Stomach (tissue), 9 donors: ENCODE results near the gene PTPRK. TPM values are rescaled to one million over a fixed set of nuclear protein-coding genes. Genes with fewer than 3 reads are reported as not detected.

Experiments used
- DNase-seq, 2 donors: peaks; one replicate each; pipeline versions ENCODE4 v3.0.0 to v3.0.0-alpha.2; 2013 to 2019
- H3K27ac ChIP-seq, 5 donors: fragments of 200-600 bp in 4 of 5; sonication (generic) in 4 of 5; one replicate each; pipeline ENCODE4 v1.5.1; 2013 to 2019; ENCODE audit warnings: mild to moderate bottlenecking in 1 of 5, moderate library complexity in 1 of 5
- H3K27me3 ChIP-seq, 3 donors: fragments of 200-600 bp; sonication (generic); one replicate each; pipeline ENCODE4 v1.5.1; 2017 to 2019; ENCODE audit warnings: mixed run types in 1 of 3
- H3K36me3 ChIP-seq, 4 donors: fragments of 200-600 bp; sonication (generic); 1 replicate in 3 of 4; 2 replicates in 1 of 4; pipeline ENCODE4 v1.5.1; 2016 to 2019
- H3K4me1 ChIP-seq, 4 donors: fragments of 200-600 bp; sonication (generic); one replicate each; pipeline ENCODE4 v1.5.1; 2016 to 2019
- H3K4me3 ChIP-seq, 4 donors: fragments of 200-600 bp; sonication (generic) in 3 of 4; one replicate each; pipeline ENCODE4 v1.5.1; 2016 to 2019; ENCODE audit warnings: mild to moderate bottlenecking in 1 of 4
- H3K9me3 ChIP-seq, 4 donors: fragments of 200-600 bp; sonication (generic); one replicate each; pipeline ENCODE4 v1.5.1; 2016 to 2019
- EP300 ChIP-seq: sonication (generic); formaldehyde crosslinking; IDR thresholded peaks from one replicate; pipeline ENCODE4 v1.6.1; 2017; ENCODE audit warnings: antibody characterized with exemption
- POLR2A ChIP-seq, 4 donors: fragments of 450-650 bp; IDR thresholded peaks; one replicate each; pipeline ENCODE4 v1.6.1; 2016; ENCODE audit warnings: antibody characterized with exemption in 4 of 4, control low read depth in 2 of 4, mild to moderate bottlenecking in 1 of 4, moderate library complexity in 1 of 4
- POLR2AphosphoS5 ChIP-seq, 3 donors: sonication (generic); formaldehyde crosslinking; IDR thresholded peaks; one replicate each; pipeline ENCODE4 v1.6.1; 2016; ENCODE audit warnings: antibody characterized with exemption in 3 of 3
- WGBS, 5 donors: extraction: QIAGEN DNeasy Blood & Tissue Kit in 3 of 5; methylation state at CpG; one replicate each; pipeline versions ENCODE4 v1.1.5 to v1.1.7; 2013 to 2018; 5-methylcytosine and 5-hydroxymethylcytosine counted together
- intact Hi-C: fragments of 100-400 bp; cut with DNase I; formaldehyde crosslinking; loops from one replicate; pipeline ENCODE4 v1.15.1; 2023; ENCODE audit warnings: low total_unique reads
- polyA plus RNA-seq, 3 donors: library from polyadenylated mRNA; stranded (reverse); fragments of 200-250 nt; gene quantifications; one replicate each; pipeline ENCODE4 v1.2.3, GENCODE V29; 2013
- total RNA-seq, 5 donors: library from RNA; depleted of rRNA; stranded (reverse); fragments of >200 nt; gene quantifications; one replicate each; pipeline versions ENCODE4 v1.1.0 to v1.2.3, GENCODE V29; 2014 to 2016
- TF ChIP-seq, protein P1 (sequence below), 7 experiments: fragments of 450-650 bp in 4 of 7; fragments of 200-600 bp in 3 of 7; sonication (generic) in 3 of 7; IDR thresholded peaks; one replicate each; pipeline ENCODE4 v1.5.1; 2016 to 2019; ENCODE audit warnings: antibody characterized with exemption in 7 of 7, control low read depth in 2 of 7, mild to moderate bottlenecking in 1 of 7
- donor health status: healthy with polysubstance abuse.
- donor health status: Bipolar disorder and iron deficiency.
- donor health status: healthy.

Gene PTPRK
- total and polyA plus RNA-seq, 8 donors, result 7.0 to 644 (median 114) TPM

DNA sequence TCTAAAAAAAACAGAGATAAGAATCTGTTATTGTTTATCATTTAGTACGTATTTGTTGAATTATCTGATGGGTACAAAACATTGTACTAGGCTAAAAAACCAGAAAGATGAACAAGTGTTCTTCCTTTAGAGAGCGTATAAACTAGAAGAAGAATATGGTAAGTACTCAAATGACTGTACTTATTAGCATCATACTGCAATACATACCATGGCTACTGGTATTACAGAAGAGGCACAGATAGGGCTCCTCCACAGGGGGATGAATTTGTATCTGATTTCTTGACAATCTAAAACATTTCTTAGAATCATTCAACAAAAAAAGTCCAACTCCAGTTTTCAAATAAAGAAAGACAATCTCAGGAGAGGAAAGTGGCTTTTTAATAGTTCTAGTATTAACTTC lies 501.6 kb downstream of the PTPRK start:
- H3K27ac ChIP-seq, result no peak overlapping the region
- H3K4me1 ChIP-seq, result no peaks in the 10 kb centered on the region
- H3K27me3 ChIP-seq, result no peaks in the 10 kb centered on the region
- TF ChIP-seq EP300 (no peak), POLR2A (IDR thresholded peaks at IDR 0.05) (no peak), POLR2AphosphoS5 (IDR thresholded peaks at IDR 0.05) (no peak)
- TF ChIP-seq, protein P1, sequence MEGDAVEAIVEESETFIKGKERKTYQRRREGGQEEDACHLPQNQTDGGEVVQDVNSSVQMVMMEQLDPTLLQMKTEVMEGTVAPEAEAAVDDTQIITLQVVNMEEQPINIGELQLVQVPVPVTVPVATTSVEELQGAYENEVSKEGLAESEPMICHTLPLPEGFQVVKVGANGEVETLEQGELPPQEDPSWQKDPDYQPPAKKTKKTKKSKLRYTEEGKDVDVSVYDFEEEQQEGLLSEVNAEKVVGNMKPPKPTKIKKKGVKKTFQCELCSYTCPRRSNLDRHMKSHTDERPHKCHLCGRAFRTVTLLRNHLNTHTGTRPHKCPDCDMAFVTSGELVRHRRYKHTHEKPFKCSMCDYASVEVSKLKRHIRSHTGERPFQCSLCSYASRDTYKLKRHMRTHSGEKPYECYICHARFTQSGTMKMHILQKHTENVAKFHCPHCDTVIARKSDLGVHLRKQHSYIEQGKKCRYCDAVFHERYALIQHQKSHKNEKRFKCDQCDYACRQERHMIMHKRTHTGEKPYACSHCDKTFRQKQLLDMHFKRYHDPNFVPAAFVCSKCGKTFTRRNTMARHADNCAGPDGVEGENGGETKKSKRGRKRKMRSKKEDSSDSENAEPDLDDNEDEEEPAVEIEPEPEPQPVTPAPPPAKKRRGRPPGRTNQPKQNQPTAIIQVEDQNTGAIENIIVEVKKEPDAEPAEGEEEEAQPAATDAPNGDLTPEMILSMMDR (IDR thresholded peaks at IDR 0.05), result no peak
- DNase-seq, result no peak
- no peaks in the 10 kb centered on the region for H3K9me3 ChIP-seq
- 87 to 93% (median 89%) methylated on average over 2 of the region's 2 CpGs for WGBS, 5 donors
- H3K4me3 ChIP-seq, result no peak overlapping the region
- no peaks in the 10 kb centered on the region for H3K36me3 ChIP-seq
- intact Hi-C loops, result no loop called here

DNA sequence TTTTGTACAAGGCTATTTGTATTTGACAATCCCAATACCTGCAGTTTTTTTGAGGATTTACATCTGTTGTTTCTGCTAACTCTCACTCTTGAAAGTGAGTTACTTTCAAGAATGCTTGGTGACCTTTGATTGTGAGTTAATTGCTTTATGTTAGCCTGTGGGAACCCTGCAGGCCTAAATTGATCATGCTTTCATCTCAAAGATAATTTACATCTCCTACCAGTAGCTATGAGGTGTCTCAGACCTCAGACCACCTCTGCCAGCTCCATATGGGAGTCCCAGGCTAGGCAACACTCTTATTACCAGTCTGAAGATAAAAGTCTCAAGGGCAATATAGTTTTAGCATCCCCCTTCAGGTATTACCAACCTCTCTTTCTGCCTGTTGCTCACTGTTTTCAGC lies 503.1 kb downstream of the PTPRK start:
- no peaks in the 10 kb centered on the region for H3K27me3 ChIP-seq
- H3K4me1 ChIP-seq, result no peaks in the 10 kb centered on the region
- no peak for DNase-seq
- TF ChIP-seq EP300 (no peak), POLR2A (IDR thresholded peaks at IDR 0.05) (no peak), POLR2AphosphoS5 (IDR thresholded peaks at IDR 0.05) (no peak)
- no peak overlapping the region for H3K27ac ChIP-seq
- intact Hi-C loops, result no loop called here
- H3K9me3 ChIP-seq, result no peaks in the 10 kb centered on the region
- H3K4me3 ChIP-seq, result no peak overlapping the region
- H3K36me3 ChIP-seq, result no peaks in the 10 kb centered on the region

DNA sequence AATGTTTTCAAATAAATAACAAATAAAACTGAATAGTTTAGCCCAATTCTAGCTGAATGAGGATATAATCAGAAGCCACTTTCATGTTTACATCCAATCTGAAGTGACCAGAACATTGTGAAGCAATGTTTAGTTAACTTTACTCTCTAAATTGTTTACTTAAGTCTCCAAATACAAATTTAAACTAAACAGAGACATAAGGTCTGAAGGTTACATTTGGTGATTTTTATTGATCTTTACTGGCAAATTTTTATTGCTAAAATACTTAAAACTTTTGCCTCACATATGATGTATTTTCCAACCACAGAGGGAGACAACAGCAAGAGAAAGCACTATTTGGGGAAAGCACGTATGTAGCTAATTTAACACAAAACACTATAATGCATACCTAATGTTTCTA lies 512.7 kb downstream of the PTPRK start:
- Histone ChIP-seq H3K4me1 (peaks cover 0 to 9% (median 6%) of the 10 kb centered on the region in 4 donors), H3K27ac (no peak overlapping the region), H3K27me3 (no peaks in the 10 kb centered on the region), H3K4me3 (no peak overlapping the region), H3K36me3 (peaks cover 0 to 14% (median 12%) of the 10 kb centered on the region in 4 donors), H3K9me3 (no peaks in the 10 kb centered on the region)
- no peak for TF ChIP-seq EP300
- TF ChIP-seq POLR2AphosphoS5 (IDR thresholded peaks at IDR 0.05), result no peak
- TF ChIP-seq, protein P1 (IDR thresholded peaks at IDR 0.05), result no peak
- TF ChIP-seq POLR2A (IDR thresholded peaks at IDR 0.05), result no peak
- DNase-seq, result no peak
- intact Hi-C loops, result no loop called here
- WGBS, 5 donors, result 76 to 89% (median 86%) methylated on average over 1 of the region's 1 CpG

DNA sequence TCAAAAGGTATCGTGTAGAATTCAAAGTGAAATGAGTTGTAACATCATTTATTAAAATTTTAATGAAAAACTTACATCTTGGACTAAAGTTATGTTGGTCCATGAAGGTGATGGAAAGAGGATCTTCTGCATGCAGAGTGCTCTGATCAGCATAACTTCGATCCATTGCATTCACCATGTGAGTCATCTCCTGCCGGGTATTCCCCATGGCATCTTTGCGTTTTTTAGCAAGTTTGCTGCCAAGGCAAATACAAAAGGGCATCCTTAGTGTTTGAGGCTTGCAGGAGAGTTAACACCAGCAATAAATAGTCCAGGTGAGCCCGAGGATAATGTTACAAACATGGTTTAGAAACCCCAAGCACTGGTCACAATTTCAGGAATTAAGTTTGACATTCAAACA lies 515.4 kb downstream of the PTPRK start:
- WGBS, 5 donors, result 79 to 87% (median 81%) methylated on average over 5 of the region's 5 CpGs
- no peak for DNase-seq

DNA sequence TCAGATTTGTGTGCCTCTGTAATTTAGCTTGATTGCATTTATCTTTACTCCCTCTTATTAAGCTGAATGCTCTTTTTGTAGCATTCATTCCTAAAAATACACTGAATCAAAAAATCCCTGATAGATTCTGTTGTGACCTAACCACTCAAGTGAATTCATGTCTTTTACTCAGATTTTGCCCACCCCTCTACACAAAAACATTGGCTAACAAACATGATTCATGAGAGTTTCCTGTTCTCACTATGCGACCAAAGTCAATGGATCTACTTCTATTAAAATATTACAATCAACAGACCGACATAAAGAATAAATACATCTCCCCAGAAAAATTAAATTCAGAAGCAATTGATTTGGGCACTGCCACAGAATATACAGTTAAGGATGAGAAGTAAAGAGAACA lies 520.0 kb downstream of the PTPRK start:
- H3K27me3 ChIP-seq, result no peaks in the 10 kb centered on the region
- no peaks in the 10 kb centered on the region for H3K9me3 ChIP-seq
- H3K27ac ChIP-seq, result no peak overlapping the region
- H3K36me3 ChIP-seq, result peaks cover 0 to 29% (median 21%) of the 10 kb centered on the region in 4 donors
- H3K4me1 ChIP-seq, result no peaks in the 10 kb centered on the region
- DNase-seq, result no peak
- no peak for TF ChIP-seq POLR2A (IDR thresholded peaks at IDR 0.05)
- WGBS, 5 donors, result 87 to 96% (median 92%) methylated on average over 2 of the region's 2 CpGs
- H3K4me3 ChIP-seq, result no peak overlapping the region
- intact Hi-C loops, result no loop called here

More for the DNA sequence above, 515.4 kb downstream of the PTPRK start:
- H3K36me3 ChIP-seq, result peaks cover 0 to 14% (median 12%) of the 10 kb centered on the region in 4 donors
- peaks cover 0 to 9% (median 6%) of the 10 kb centered on the region in 4 donors for H3K4me1 ChIP-seq
- TF ChIP-seq POLR2A (IDR thresholded peaks at IDR 0.05) (no peak), EP300 (no peak), POLR2AphosphoS5 (IDR thresholded peaks at IDR 0.05) (no peak)
- TF ChIP-seq, protein P1 (IDR thresholded peaks at IDR 0.05), result no peak
- intact Hi-C loops, result no loop called here
- H3K27me3 ChIP-seq, result no peaks in the 10 kb centered on the region
- no peaks in the 10 kb centered on the region for H3K9me3 ChIP-seq
- H3K4me3 ChIP-seq, result no peak overlapping the region
- no peak overlapping the region for H3K27ac ChIP-seq
